Skeletal muscle satellite cell (primary cell): ENCODE measurements around the gene COL1A1. TPM values are rescaled to one million over a fixed set of nuclear protein-coding genes. Genes with fewer than 3 reads are reported as not detected.

Experiments
- H3K27me3 ChIP-seq: 2 replicates; pipeline ENCODE4 v1.7.0; 2013; ENCODE audit warnings: low read length; ENCODE audit not compliant: control insufficient read depth, insufficient read depth
- H3K36me3 ChIP-seq: 2 replicates; pipeline ENCODE4 v1.7.0; 2013; ENCODE audit warnings: mild to moderate bottlenecking, control low read depth, low read length; ENCODE audit not compliant: insufficient read depth
- H3K4me1 ChIP-seq: 2 replicates; pipeline ENCODE4 v1.7.0; 2013; ENCODE audit warnings: low read length; ENCODE audit not compliant: control insufficient read depth, insufficient read depth
- H3K4me2 ChIP-seq: 2 replicates; pipeline ENCODE4 v1.7.0; 2013; ENCODE audit warnings: mild to moderate bottlenecking, low read length
- H3K4me3 ChIP-seq: 2 replicates; pipeline ENCODE4 v1.7.0; 2013; ENCODE audit warnings: low read length
- H3K9ac ChIP-seq: 2 replicates; pipeline ENCODE4 v1.7.0; 2013; ENCODE audit warnings: mild to moderate bottlenecking, low read depth, low read length, moderate library complexity
- H3K9me3 ChIP-seq: replicated peaks from 2 replicates; pipeline ENCODE4 v1.7.0; 2013; ENCODE audit warnings: mild to moderate bottlenecking, control low read depth, low read length
- small RNA-seq: library from RNA; depleted of rRNA; stranded (forward); fragments of <200 nt; gene quantifications from one replicate; pipeline ENCODE3, GENCODE V24; 2012

Gene COL1A1

DNA sequence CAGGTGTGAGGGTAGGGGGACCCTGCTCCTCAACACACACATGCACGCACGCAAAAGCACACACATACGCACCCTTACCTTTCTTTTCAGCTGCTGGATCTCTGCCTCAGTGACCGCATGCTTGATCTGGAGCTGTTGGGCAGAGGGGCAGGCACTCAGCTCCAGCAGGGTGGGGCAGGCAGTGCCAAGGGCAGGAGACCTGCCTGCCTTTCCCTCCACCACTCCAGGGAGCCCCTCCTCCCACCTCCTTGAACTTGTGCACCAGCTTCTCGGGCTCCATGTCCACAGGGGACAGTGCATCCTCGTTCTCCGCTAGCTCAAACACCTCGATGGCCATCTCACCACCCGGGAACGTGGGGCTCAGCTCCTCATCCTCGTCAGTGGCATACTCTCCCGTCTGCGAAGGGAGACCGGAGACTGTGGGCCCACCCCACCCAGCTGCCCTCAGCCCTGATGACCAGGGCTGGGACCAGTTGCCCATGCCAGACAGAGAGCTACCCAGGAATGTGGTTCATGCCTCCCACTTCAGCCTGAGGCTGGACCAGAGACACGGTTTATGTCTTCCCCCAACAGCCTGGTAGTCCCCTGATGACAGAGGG is 62.1 kb downstream of the COL1A1 start:
- peaks cover 6% of the 10 kb centered on the region for H3K4me1 ChIP-seq
- no peak overlapping the region for H3K4me2 ChIP-seq
- H3K36me3 ChIP-seq, result peaks cover 92% of the 10 kb centered on the region
- no peak overlapping the region for H3K4me3 ChIP-seq
- H3K27me3 ChIP-seq, result no peaks in the 10 kb centered on the region
- H3K9me3 ChIP-seq, result no peaks in the 10 kb centered on the region
- H3K9ac ChIP-seq, result no peak overlapping the region

GRCh38 chr17:50137042-50137441 is 64.4 kb downstream of the COL1A1 start:
- H3K36me3 ChIP-seq, result peaks cover 76% of the 10 kb centered on the region
- H3K4me1 ChIP-seq, result peaks cover 22% of the 10 kb centered on the region
- H3K4me2 ChIP-seq, result no peak overlapping the region
- no peaks in the 10 kb centered on the region for H3K9me3 ChIP-seq
- H3K4me3 ChIP-seq, result no peak overlapping the region
- H3K27me3 ChIP-seq, result no peaks in the 10 kb centered on the region
- no peak overlapping the region for H3K9ac ChIP-seq

- no peaks in the 10 kb centered on the region for H3K27me3 ChIP-seq
- H3K9ac ChIP-seq, result no peak overlapping the region
- H3K4me2 ChIP-seq, result no peak overlapping the region
- no peaks in the 10 kb centered on the region for H3K9me3 ChIP-seq
- H3K36me3 ChIP-seq, result peaks cover 67% of the 10 kb centered on the region
- H3K4me3 ChIP-seq, result no peak overlapping the region
- peaks cover 22% of the 10 kb centered on the region for H3K4me1 ChIP-seq
These were observed 65.2 kb downstream of the COL1A1 start for GRCh38 chr17:50136096-50136687.

- Histone ChIP-seq H3K9ac (no peak overlapping the region), H3K27me3 (no peaks in the 10 kb centered on the region), H3K4me1 (peaks cover 22% of the 10 kb centered on the region), H3K9me3 (no peaks in the 10 kb centered on the region), H3K4me3 (no peak overlapping the region), H3K36me3 (peaks cover 60% of the 10 kb centered on the region), H3K4me2 (no peak overlapping the region)
These were observed 65.9 kb downstream of the COL1A1 start for GRCh38 chr17:50135316-50136095.

GRCh38 chr17:50134206-50135110 is 67.0 kb downstream of the COL1A1 start:
- Histone ChIP-seq H3K4me2 (no peak overlapping the region), H3K36me3 (peaks cover 51% of the 10 kb centered on the region), H3K27me3 (no peaks in the 10 kb centered on the region), H3K4me3 (no peak overlapping the region), H3K9me3 (no peaks in the 10 kb centered on the region), H3K9ac (no peak overlapping the region), H3K4me1 (peaks cover 25% of the 10 kb centered on the region)

DNA sequence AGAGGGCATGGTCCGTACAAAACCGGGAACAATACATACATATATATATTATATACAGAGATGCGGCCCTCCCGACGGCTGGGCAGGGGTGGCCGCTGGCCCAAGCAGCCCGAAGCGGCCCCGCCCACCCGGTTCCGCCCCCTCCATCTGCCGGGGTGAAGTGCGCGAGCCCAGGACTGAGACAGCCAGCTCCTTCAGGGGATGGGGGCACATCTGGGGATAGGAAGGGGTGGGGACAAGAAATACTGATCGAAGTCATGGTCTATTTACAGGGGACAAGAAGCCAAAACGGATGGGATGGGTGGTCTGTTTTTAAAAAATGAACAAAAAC is 67.7 kb downstream of the COL1A1 start:
- Histone ChIP-seq H3K9me3 (no peaks in the 10 kb centered on the region), H3K9ac (no peak overlapping the region), H3K4me3 (no peak overlapping the region), H3K4me1 (peaks cover 25% of the 10 kb centered on the region), H3K4me2 (no peak overlapping the region), H3K36me3 (peaks cover 43% of the 10 kb centered on the region), H3K27me3 (no peaks in the 10 kb centered on the region)

Small RNA genes lying within 50 kb of the gene (small RNA-seq; reads per million reads assigned to genes)
- gene SUMO2P7, result not detected
